ENCODE results near the gene MANSC4. TPM values are rescaled to one million over a fixed set of nuclear protein-coding genes. Genes with fewer than 3 reads are reported as not detected.

The MANSC4 gene
- total RNA-seq, 1 experiment from 2014 or later = not detected

Other genes with a start within 250 kb of the MANSC4 start
- 0.26 TPM in 1 of 3 replicates, not detected in the others for gene REP15, start 83.8 kb downstream of the MANSC4 start, total RNA-seq (2021)
- 42.7 to 43.5 TPM (median 43.0 TPM) in 3 replicates for gene MRPS35, start 69.4 kb downstream of the MANSC4 start, total RNA-seq (2021)
- 20.7 to 24.2 TPM (median 23.2 TPM) in 3 replicates for gene KLHL42, start within 50 bp of the MANSC4 start, total RNA-seq (2021)
- not detected in 3 replicates for gene PTHLH, start 192.5 kb upstream of the MANSC4 start, total RNA-seq (2021)